GM12801 (cell line): ENCODE measurements around the gene SPCS2.

Experiments
- CTCF ChIP-seq: IDR thresholded peaks from one replicate; pipeline ENCODE4 v1.5.1; 2011; ENCODE audit warnings: control low read depth; ENCODE audit not compliant: insufficient read length; ENCODE audit errors: extremely low read depth

The SPCS2 gene

GRCh38 chr11:74936087-74936486 lies 13.0 kb upstream of the SPCS2 start:
- no peak for TF ChIP-seq CTCF

- TF ChIP-seq CTCF, result no peak
Measured at GRCh38 chr11:74936976-74937375, 12.1 kb upstream of the SPCS2 start.

GRCh38 chr11:74937696-74938475 lies 11.2 kb upstream of the SPCS2 start:
- no peak for TF ChIP-seq CTCF

- no peak for TF ChIP-seq CTCF
Measured at GRCh38 chr11:74941492-74941891, 7.6 kb upstream of the SPCS2 start.

- no peak for TF ChIP-seq CTCF
Measured at GRCh38 chr11:74942073-74942759, 6.8 kb upstream of the SPCS2 start.

GRCh38 chr11:74948546-74948897 lies 544 bp upstream of the SPCS2 start:
- TF ChIP-seq CTCF, result no peak

- TF ChIP-seq CTCF, result no peak
Measured at GRCh38 chr11:74949753-74950137, 679 bp downstream of the SPCS2 start.
